GM18505 (cell line): ENCODE data around the gene BEST4.
"Not testable (repeated sequence)": the region's sequence is repeated elsewhere in the genome, so short reads cannot be mapped to it uniquely, and the experiment has no call there.

Source experiments
- ATAC-seq: cut with Tn5 transposase; IDR thresholded peaks from one replicate; pipeline ENCODE4 v1.9.1; 2021; ENCODE audit not compliant: unreplicated experiment
- POLR2A ChIP-seq: IDR thresholded peaks from 4 replicates; pipeline ENCODE4 v1.6.1; 2011; ENCODE audit warnings: borderline replicate concordance; ENCODE audit not compliant: insufficient read depth, insufficient read length; ENCODE audit errors: extremely low read depth

BEST4 gene

DNA sequence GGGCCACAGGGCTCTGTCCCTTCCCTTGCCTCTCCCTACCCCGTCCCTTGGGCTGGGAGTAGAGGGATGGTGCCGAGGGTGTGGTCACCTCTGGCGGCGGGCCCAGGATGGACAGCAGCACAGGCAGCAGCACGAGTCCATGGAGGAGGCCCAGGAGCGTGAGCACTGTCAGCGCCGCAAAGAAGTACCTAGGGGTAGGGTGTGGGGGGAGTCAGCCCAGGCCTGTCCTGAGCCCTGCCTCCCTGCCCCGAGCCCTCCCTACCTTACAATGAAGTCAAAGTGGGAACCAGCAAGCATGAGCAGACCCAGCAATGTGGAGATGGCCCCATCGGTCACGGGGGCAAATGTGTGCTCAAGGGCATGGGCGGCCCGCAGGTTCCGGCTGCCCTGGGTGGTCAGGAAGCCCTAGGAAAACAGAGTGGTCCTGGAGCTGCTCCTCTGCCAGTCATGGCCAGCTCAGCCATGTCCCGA is 35.0 kb upstream of the BEST4 start:
- no peak for TF ChIP-seq POLR2A

DNA sequence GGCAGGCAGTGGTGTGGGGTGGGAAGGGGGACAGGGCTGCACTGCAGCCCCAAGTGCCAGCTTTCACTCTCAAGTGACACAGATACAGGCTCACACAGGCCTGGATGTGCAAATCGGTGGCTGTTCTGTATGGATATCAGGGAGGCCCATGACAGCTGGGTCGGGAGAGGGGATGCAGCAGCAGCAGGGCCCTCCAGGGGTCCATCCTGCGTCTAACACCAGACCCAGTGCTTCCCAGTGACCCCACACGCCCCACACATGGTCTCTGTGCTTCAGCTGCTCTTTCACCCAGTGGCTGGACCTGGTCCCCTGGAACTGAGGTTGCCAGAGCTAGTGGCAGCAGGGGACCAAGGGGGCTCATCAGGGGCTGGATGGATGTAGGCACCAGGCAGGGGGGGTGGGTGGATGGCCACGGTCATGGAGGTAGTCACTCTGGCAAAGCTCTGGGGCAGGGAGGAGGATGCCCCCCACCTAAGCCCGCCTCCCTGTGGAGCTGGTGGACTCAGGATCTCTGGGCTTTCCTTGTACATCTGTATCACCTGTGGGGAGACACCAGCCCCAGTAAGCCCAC is 34.2 kb upstream of the BEST4 start:
- no peak for ATAC-seq
- TF ChIP-seq POLR2A: no peak

More for the DNA sequence above, 35.0 kb upstream of the BEST4 start:
- ATAC-seq: no peak

DNA sequence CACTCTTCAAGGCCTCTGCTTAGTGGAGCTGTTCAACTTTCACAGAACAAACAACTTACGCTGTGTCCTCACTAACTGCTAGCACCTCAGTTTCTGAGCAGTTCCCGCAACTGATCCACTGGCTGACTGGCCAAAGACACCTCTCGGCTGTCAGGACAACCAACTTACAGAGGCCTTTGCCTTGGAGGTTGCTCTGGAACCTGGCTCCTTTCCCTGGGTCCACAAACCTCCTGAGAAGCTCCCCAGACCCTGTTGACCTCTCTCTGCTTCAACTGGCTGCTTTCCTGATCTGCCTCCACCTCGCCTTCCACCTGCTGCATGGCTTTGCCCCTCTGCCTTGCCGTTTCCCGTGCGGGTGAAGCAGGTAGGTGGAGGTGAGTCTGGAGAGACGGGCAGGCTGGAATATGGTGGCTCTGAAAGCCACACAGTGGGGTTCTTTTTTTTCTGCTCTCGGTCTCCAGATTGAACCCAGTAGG is 33.3 kb upstream of the BEST4 start:
- TF ChIP-seq POLR2A: no peak
- ATAC-seq: no peak

DNA sequence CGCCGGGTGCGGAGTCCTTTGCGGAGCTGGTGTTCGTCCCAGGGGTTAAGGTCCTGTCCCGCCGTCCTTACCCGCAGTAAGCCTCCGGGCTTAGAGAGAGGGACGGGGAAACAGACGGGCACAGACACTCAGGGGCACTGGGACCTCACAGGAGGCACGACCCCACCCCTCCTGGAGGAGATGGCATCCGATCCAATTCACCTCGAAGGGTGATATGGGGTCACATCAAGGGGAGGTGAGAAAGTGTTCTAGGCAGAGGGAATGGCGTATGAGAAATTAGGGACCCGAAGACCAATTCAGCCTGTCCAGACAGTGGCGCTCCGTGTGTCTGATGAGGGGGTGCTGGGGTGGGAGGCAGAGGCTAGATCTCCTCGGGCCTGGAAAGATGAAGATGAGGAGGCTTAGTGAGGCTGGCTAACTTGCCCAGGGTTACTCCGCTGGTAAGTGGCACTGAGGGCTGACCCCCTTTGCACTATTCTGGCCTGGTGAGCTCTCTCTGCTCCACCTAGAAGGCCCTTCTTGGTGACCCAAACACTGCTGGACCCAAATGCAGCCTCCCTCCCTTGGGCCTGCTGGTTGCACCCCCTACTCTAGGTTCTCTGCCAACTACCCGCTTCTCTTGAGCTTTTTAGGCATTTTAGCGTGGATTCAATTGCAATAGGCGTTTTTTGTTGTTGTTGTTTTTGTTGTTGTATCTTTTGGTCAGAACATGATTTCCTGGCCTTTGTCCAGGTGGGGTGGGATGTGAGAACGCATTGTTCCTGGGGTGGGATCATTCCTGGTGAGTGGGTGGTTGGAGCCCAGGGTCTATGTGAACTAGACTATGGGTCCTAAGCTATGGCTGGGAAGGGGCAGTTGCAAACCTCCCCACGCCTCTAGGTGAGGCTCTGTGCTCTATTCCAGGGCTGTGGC is 32.6 kb upstream of the BEST4 start:
- no peak for TF ChIP-seq POLR2A
- no peak for ATAC-seq

DNA sequence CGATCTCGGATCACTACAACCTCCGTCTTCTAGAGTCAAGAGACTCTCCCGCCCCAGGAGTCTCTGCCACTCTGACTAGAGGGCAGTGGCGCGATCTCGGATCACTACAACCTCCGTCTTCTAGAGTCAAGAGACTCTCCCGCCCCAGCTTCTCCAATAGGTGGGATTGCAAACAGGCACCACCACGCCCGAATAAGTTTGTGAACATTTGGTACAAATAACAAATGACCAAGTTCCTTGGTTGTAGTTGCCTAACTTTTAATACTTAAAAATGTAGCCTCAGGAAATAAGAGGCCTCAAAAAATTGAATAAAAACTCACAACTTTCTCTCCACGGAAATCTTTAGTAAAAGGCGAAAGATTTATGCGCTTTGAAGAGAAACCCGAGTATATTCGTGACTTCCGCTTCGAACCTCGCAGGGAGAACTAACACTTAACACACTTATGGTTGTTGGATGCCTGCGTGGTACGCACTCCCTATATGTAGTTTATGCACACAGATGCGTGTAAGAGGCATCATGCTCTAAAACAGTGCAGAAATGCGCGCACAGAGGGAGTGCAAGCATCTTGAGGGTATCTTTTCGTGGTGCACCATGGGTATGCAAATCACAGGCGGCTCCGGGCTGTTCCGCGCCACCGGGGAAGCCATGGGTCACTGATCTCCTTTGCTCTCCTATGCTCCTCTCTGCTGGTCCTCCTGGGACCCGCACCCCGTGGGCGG is 31.8 kb upstream of the BEST4 start:
- ATAC-seq: peak; percentile 78
- peak; percentile 99 for TF ChIP-seq POLR2A

DNA sequence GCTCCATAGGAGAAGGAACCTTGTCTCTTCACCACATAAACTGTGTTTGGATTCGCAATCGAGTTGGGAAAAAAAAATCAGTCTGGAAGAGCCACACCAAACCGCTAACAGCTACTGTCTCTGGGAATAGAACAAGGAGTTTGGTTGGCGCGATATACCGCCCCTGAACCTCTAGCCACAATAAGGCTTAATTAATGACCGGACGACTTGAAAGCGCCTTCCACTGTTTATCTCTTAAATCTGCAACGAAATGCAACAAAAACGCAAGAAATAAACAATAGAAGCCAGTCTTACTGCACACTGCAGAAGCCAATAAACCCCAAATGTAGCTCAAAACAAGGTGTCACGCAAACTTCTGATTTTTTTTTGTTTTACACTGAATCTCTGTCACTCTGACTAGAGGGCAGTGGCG is 31.2 kb upstream of the BEST4 start:
- no peak for TF ChIP-seq POLR2A

DNA sequence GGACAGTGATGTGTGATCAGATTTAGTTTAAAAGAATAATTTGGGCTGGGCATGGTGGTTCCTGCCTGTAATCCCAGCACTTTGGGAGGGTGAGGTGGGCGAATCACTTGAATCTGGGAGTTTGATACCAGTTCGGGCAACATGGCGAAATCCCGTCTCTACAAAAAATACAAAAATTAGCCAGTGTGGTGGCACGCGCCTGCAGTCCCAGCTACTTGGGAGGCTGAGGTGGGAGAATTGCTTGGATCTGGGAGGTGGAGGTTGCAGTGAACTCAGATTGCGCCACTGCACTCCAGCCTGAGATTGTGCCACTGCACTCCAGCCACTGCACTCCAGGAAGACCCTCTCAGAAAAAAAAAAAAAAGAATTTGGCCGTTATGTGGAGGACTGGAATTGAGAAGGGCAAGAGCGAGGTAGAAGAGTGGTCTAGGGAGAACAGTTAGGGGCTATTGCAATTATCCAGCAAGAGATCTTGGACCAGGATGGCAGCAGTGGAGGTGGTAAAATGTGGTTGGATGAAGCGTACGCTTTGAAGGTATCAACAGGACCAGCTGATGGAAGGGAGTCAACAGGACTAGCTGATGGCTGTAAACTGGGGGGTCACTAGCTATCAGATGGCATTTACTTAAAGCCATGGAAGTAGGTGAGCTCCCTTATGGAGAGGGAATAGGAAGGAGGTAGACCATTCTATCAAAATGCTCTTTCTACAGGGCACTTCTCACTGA is 30.0 kb upstream of the BEST4 start:
- ATAC-seq: no peak
- TF ChIP-seq POLR2A: no peak

More for the DNA sequence above, 31.2 kb upstream of the BEST4 start:
- no peak for ATAC-seq

DNA sequence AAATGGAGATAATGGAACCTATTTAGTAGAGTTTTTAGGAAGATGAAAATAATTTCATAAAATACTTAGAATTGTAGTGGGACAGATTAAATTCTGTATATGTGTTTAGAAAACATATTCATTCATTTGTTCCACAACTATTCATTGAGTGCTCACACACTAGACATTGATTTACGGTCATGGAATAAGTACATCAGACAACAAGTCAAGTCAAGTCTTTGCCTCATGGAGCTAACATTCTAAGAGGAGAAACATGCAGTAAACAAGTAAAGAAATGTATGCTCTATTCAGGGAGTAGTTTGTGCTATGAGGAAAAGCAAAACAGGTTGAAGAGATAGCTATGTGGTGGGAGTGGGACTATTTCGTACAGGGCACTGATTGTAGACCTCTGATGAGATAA is 29.3 kb upstream of the BEST4 start:
- no peak for ATAC-seq
- TF ChIP-seq POLR2A: no peak

DNA sequence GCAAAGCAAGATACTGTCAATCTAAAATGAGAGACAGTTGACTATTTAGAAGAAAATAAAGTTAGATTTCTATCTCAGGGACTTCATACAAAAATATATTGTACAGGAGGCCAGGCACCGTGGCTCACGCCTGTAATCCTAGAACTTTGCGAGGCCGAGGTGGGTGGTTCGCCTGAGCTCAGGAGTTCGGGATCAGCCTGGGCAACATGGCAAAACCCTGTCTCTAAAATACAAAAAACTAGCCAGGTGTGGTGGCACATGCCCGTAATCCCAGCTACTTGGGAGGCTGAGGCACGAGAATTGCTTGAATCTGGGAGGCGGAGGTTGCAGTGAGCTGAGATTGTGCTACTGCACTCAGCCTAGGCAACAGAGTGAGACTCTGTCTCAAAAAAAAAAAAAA is 28.0 kb upstream of the BEST4 start:
- not testable (repeated sequence) for ATAC-seq

DNA sequence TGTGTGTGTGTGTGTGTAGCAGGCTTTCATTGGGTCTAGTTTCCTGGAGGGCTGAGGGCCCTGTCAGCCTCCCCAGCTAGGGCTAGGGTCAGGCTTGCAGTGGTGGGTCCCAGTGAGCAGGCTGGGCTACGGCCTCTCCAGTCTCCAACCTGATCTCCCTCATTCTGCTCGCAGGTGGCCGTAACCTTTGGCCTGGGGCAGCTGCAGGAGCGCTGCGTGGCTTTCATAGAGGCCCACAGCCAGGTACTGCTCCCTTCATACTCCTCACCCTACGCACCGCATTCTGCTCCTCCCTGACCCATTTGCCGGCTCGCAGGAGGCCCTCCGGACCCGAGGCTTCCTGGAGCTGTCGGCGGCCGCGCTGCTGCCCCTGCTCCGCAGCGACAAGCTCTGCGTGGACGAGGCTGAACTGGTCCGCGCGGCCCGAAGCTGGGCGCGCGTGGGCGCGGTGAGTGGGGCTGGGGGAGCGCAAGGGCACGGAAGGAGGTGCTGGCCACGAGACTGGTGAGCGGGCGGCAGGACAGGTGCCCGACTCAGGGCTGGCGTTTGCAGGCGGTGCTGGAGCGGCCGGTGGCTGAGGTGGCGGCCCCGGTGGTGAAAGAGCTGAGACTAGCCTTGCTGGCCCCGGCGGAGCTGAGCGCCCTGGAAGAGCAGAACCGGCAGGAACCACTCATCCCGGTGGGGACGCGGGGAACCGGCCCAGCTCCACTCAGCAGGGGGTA is 25.0 kb upstream of the BEST4 start:
- no peak for ATAC-seq
- no peak for TF ChIP-seq POLR2A

DNA sequence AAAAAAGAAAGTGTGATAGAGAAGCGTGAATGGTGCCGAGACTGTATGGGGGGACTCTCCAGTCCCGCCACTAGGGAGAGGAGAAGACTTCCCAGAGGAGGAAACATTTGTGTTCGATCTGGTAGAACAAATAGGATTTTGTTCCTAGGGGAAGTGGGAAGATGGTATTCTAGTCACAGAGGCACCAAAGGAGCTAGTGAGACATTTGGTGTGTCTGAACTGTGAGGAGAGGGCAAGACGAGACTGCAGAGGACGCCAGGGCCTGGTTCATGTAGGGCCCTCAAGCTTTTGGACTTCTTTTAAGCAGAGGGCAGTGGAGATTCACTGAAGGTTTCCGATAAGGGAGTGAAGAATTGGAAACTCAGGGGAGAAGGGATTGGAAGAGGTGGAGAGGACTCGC is 23.3 kb upstream of the BEST4 start:
- no peak for TF ChIP-seq POLR2A
- ATAC-seq: no peak

DNA sequence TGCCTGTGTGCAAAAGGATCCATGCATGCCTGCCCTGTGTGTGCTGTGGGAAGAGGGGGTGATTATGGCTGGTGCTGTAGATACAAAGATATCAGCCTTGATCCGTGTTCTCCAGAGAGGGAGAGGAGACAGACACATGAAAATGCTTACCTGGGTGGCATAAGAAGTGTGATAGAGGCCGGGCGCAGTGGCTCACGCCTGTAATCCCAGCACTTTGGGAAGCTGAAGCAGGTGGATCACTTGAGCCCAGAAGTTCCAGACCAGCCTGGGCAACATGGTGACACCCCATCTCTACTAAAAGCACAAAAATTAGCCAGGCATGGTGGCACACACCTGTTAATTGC is 22.8 kb upstream of the BEST4 start:
- ATAC-seq: not testable (repeated sequence)
